H54 (cell line): ENCODE data around the gene ASB16.

ENCODE experiments used
- DNase-seq: peaks from one replicate; pipeline ENCODE4 v3.0.0; 2011; ENCODE audit warnings: low spot score, mixed read lengths; ENCODE audit not compliant: insufficient read length
- FAIRE-seq: peaks from 3 replicates; lab custom pipeline; 2011; peaks lifted over from hg19 to GRCh38; lab: Jason Lieb, UNC
- POLR2A ChIP-seq: IDR thresholded peaks from 2 replicates; pipeline ENCODE4 v1.6.1; 2011; ENCODE audit warnings: low read depth, mild to moderate bottlenecking, low read length

The ASB16 gene

DNA sequence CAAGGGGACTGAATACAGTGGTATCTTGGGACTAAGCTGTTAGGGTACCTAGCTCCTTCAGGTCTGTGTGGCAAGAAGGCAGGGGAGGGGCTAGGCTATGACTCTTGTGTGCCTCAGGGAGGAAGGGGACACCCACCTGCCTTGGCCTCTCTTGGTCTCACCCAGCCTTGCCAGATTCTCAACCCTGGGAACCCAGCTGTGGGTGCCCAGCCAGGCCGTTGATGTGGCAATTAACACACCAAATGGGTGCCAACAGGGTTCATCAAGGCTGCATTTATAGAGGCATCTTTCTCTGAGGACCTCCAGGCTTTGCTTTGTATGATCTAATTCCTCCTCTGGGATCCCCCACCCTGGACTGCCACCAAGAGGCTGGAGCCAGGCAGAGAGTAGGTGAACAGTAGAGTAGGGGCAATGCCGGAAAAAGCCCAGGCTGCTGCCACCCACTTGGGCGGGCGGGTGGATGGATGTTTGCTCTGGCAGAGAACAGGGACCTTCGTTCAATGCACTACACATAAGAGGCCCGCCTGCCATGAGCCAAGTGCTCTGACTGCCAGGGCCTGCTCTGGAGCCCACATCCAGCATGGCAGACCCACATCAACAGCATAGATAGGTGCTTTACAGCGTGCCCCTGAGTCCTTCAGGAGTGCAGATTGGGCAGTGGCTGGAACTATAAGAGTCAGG, 3.2 kb upstream of the ASB16 start:
- TF ChIP-seq POLR2A = no peak
- no peak for DNase-seq
- FAIRE-seq = no peak

DNA sequence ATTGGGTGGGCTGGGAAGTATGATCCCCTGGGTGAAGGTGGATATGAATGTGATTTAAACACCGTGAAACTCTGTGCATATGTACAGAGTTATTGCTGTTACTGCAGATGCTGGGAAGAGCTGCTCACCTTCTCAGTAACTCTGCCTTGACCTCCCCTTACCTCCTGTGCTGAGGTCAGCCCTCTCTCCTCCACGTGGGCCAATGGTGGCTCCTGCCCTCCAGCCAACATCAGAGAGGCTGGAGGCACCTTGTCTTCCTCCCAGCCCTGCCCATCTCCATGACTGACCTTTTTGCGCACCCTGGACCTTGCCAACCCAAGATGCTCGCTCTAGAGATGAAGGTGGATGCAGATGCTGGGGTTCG, 387 bp upstream of the ASB16 start:
- no peak for TF ChIP-seq POLR2A
- no peak for FAIRE-seq

DNA sequence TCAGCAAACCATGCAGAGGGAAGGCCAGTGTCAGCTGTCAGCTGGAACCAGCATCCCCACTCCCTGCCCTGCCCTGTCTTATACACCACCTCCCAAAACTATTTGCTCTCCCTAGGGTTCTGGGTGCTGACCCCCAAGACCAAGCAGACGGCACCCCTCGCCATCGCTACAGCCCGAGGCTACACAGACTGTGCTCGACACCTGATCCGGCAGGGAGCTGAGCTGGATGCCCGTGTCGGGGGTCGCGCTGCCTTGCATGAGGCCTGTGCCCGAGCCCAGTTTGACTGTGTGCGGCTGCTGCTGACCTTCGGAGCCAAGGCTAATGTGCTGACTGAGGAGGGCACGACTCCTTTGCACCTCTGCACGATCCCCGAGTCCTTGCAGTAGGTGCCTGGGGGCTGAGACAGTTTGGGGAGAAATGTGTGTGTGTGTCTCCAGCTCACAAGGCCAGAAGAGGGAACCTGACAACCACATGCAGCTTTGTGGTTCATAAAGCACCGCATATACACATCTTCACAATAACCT, 1.5 kb downstream of the ASB16 start:
- TF ChIP-seq POLR2A = no peak
- FAIRE-seq = no peak

More for the DNA sequence above, 387 bp upstream of the ASB16 start:
- no peak for DNase-seq

GRCh38 chr17:44174427-44174826, 3.9 kb downstream of the ASB16 start:
- FAIRE-seq (no peak), DNase-seq (no peak)
- TF ChIP-seq POLR2A = no peak

More for the DNA sequence above, 1.5 kb downstream of the ASB16 start:
- no peak for DNase-seq

GRCh38 chr17:44176257-44176656, 5.8 kb downstream of the ASB16 start:
- FAIRE-seq = no peak
- peak; percentile 55 for DNase-seq
- TF ChIP-seq POLR2A = no peak

- DNase-seq (no peak), FAIRE-seq (no peak)
- no peak for TF ChIP-seq POLR2A
Observed at GRCh38 chr17:44176671-44177501, 6.4 kb downstream of the ASB16 start.

DNA sequence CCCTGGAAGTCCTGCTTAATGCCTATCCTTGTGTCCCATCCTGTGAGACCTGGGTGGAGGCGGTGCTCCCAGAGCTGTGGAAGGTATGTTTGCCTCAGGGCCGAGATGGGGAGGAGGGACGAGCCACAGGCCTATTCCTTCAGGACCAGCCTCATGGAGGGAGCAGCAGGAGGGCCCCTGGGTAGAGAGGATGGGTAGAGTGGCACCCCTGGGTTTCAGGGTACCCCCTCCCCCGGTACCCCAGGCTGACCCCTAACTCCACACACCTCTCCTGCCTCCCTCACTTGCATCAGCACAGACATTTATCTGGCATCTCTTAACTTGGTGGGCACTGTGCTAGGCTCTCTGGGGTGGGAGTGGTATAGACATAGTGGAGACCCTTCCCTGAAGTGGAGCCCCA, 7.1 kb downstream of the ASB16 start:
- no peak for FAIRE-seq
- DNase-seq = no peak
- TF ChIP-seq POLR2A = no peak

DNA sequence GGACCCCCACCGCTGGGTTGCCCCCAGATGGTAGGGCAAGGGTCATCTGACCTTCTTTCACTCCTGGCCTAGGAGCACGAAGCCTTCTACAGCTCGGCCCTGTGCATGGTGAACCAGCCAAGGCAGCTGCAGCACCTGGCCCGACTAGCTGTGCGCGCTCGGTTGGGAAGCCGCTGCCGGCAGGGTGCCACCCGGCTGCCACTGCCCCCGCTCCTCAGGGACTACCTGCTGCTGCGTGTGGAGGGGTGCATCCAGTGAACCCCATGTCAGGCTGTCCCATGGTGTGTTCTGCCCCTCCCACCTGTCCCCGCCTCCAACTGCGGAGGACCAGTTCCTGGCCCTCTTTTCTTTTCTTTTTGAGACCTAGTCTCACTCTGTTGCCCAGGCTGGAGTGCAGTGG, 7.6 kb downstream of the ASB16 start:
- DNase-seq = no peak
- no peak for TF ChIP-seq POLR2A
- no peak for FAIRE-seq

DNA sequence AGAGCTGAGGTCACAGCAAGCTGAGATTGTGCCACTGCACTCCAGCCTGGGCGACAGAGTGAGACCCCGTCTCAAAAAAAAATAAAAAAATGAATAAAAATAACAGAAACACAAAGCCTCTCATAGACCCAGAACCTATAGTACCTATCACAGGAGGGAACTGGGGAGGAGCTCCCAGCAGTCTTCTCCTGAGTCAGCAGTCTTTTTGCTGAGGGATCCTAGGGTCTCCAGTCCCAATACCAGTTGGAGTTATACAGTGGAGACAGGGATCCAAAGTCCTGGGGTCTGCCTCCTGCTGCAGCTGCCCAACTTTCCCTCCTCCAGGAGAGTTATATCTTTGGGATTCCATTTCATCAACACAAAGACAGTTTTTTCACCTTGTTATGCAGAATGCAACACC, 12.5 kb downstream of the ASB16 start:
- no peak for FAIRE-seq
- TF ChIP-seq POLR2A = no peak

GRCh38 chr17:44184212-44184810, 13.8 kb downstream of the ASB16 start:
- no peak for FAIRE-seq
- TF ChIP-seq POLR2A = no peak
- DNase-seq = no peak

More for the DNA sequence above, 12.5 kb downstream of the ASB16 start:
- no peak for DNase-seq

GRCh38 chr17:44186307-44187130, 16.0 kb downstream of the ASB16 start, which contains the start of gene TMUB2:
TMUB2 (plus strand) TSS chr17:44186972; CDS start chr17:44187709, 737 bp downstream.
- DNase-seq = peak; percentile 98
- peak; percentile 96 for TF ChIP-seq POLR2A
- peak; percentile 36 for FAIRE-seq

DNA sequence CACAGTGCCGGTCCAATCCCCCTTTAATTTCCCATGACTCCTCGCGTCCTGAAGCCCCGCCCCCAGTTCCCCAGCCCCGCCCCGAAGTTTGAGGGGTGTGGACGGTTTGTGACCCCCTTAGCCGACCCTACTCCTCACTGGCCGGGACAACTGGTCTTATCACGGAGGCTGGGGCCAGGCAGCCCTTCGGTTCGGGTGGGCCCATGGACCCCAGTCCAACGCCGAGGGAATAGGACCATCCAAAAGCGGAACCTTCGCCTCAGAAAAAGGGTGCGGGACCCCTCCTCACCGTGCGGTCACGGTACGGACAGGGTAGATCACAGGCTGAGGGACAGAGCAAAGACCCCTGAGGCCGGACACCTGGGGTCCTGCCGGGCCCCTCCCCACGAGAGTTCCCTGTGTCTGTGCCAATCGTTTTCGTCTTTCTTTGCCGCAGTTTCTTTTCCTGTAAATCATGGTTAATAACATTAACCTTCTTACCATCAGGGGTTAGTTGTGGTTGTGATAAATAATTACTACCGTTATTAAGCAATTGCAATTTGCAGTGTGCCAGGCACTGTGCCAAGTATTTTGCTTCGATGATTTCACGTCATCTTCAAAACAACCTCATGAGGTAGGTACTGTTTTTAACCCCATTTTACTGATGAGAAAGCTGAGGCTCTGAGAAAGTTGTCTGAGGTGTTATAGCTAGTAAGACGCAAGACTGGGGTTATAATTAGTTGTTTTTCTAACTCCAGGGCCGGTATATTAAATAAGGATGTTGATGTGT, 16.8 kb downstream of the ASB16 start:
- FAIRE-seq = no peak
- no peak for DNase-seq
- TF ChIP-seq POLR2A = peak; percentile 54
